GM21737 (cell line): ENCODE data around the gene SLC6A6.

Source experiments
- ATAC-seq: cut with Tn5 transposase; IDR thresholded peaks from one replicate; pipeline ENCODE4 v1.9.1; 2021; ENCODE audit warnings: mild to moderate bottlenecking, moderate library complexity; ENCODE audit not compliant: unreplicated experiment

SLC6A6 gene

GRCh38 chr3:14464521-14464920 lies 62.1 kb downstream of the SLC6A6 start:
- no peak for ATAC-seq

GRCh38 chr3:14465425-14465824 lies 63.0 kb downstream of the SLC6A6 start:
- no peak for ATAC-seq

DNA sequence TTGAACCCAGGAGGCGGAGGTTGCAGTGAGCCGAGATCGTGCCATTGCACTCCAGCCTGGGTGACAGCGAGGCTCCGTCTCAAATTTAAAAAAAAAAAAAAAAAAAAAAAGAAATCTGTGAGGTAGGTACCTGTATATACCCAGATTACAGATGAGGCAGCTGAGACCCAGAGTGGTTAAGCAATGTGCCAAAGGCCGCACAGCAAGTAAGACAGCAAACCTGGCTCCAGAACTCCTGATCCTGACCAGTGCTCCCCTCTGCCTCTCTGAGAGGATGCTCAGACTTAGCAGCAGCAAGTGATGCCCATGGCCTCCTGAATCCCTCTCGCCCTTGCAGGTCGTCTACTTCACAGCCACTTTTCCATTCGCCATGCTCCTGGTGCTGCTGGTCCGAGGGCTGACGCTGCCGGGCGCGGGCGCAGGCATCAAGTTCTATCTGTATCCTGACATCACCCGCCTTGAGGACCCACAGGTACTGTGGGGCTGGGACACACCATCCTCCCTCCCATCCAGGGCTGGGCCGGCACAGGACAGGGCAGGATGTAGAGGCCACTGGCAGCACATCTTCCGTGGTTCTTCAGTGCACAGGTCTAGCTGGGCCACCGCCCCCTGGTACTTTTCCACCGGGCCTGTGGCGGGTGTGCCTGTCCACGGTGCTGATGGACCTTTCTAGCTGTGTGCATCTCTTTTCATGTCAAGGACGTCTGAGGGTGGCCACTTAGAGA lies 63.9 kb downstream of the SLC6A6 start:
- no peak for ATAC-seq

- no peak for ATAC-seq
These were observed 65.6 kb downstream of the SLC6A6 start for GRCh38 chr3:14467814-14468620.

DNA sequence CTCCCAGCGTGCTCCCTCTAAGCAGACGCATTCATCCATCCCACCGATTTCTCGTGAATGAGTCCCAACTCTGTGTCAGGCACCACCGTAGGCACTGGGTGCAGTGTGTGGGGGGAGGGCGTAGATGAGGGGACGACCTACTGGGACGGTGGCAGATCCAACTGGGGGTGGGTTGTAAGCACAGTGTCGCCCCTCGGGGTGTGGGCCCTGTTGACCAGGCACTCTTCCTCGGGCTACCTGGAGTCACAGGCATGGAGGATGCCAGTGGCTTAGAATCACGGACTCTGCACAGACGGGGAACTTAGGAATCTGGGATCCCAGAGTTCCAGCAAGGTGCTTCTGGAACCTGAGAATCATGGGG lies 66.2 kb downstream of the SLC6A6 start:
- no peak for ATAC-seq

GRCh38 chr3:14470461-14470860 lies 68.1 kb downstream of the SLC6A6 start:
- no peak for ATAC-seq

GRCh38 chr3:14471016-14471415 lies 68.6 kb downstream of the SLC6A6 start:
- ATAC-seq, result no peak

GRCh38 chr3:14471690-14472089 lies 69.3 kb downstream of the SLC6A6 start:
- no peak for ATAC-seq

- no peak for ATAC-seq
These were observed 70.3 kb downstream of the SLC6A6 start for GRCh38 chr3:14472471-14473351.

DNA sequence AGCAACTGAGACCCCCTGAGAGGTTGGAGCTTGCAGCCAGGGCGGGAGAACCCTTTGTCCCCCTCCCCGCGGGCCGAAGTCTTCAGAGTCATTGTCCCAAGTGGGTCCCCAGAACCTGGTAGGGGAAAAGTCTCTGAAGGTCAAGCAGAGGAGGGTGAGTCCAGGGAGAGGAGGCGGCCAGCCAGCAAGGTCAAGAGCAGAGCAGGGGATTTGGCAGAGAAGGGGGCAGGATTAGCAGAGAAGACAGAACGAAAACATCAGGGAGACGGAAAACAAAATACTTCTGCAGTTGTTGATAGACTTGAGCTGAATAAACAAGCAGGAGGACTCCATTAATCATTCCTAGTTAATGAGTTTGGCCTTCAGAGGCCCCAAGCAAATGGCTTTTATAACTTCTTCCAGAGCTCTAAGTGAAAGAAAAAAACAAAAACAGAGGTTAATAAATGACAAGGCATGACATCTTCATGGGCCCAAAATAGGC lies 71.0 kb downstream of the SLC6A6 start:
- ATAC-seq, result no peak

DNA sequence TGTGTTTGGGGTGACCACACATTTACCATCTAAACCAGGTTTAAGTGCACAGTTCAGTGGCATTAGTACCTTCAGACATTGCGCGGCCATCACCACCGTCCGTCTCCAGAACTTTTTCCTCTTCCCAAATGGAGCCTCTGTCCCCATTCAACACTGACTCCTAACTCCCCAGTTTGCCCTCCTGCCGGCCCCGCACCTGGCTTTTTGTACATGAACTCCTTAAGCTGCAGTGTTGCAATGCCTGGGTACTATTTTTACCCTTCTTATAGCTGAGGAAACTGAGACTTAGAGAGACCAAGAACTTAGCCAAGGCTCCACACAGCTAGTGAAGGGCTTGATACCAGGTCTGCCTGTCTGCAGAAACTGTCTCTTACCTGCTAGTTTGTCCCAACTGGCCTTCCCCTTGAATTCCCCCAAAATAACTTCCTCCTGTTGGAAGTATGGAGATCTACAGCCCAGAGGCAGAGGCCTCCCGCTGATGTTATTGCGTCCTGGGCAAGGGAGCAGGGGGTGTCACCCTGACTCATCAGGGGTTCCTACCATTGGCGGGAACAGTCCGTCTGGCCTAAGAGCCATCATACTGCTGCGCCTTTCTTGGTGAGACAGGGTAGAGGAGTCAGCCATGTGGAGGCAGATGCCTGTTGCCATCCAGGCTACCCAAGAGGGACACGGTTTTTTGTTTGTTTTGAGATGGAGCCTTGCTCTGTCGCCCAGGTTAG lies 72.1 kb downstream of the SLC6A6 start:
- ATAC-seq, result no peak

DNA sequence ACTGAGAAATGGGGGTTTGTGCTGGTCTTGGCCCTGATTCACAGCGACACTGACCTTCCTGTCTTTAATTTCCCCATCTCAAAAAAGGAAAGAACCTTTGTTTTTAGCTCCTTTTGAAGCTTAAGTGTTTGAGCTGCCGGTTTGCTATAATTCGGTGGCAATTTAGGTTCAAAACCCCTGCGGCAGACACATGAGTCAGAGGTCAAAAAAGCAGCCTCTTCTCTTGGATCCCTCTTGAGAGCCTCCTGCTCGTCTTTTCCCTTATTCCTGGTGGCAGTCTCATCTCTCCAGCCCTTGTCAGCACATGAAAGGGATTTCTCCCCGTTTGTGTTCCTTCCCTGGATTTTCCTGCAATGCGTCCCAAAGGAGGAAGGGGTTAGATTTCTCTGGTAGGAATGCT lies 73.2 kb downstream of the SLC6A6 start:
- ATAC-seq, result no peak

DNA sequence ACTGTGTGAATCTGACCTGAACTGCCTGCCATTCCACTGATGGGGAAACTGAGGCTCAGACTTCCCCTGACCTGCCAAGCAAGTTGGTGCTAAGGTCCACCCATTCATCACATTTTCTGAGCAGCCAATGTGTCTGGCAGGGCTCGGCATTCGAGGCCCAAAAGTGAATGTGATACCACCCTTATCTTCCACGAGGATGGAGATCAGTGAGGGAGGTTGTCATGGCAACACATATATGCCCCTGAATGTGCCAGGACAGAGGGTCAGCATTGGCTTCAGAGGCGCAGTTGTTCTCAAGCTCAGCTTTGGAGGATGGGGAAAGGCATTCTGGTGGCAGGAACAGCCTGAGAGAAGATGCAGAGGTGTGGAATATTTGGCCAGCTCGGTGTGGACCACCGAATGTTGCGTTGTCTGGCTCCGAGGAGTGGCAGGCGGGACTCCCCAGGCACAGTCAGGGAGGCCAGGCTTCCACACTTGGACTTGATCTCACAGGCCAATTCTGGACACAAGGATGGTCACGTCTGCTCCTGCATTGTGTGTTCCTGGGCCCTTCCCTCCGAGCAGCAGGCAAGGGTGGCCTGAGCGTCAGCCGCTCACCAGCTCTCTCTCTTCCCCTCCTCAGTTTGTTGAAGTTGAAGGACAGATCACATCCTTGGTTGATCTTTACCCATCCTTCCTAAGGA lies 74.3 kb downstream of the SLC6A6 start:
- ATAC-seq, result no peak

- no peak for ATAC-seq
These were observed 75.0 kb downstream of the SLC6A6 start for GRCh38 chr3:14477311-14477935.

GRCh38 chr3:14478956-14479550 lies 76.6 kb downstream of the SLC6A6 start:
- ATAC-seq, result no peak

GRCh38 chr3:14479591-14479990 lies 77.2 kb downstream of the SLC6A6 start:
- ATAC-seq, result no peak

DNA sequence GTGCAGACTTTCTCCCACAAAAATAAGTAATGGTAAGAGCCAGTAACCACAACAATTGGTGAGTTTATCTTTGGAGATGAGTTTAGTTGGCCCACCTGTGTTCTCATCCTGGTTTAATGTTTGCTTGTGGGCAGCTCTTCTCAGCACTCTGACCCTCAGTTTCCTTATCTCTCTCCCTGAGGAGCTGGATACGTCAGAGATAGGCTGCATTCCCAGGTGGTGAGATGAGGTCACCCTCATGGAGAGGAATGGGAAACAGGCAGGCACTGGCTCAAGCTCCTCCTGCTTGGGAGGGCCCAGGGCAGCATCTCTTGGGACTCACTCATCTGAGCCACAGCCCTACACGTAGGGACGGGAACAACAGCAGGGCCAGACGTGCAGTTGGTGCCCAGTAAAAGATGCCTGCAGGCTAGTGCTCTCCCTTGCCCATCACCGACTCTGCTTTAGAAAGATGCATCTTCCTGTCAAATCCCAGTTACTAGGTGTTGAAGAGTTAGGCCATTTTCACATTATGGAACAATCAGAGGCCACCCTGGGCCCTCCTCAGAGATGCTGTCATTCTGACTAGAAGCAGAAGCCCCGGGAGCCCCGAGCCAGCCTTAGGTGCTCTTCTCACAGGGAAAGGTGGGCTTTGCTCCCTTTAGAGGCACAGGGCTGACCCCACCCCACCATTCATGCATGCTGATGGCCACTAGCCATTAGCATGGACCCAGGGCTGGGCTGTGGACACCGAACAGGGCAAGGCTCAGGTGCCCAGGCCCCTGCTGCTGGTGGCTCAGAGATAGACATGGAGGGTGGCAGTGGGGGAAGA lies 78.0 kb downstream of the SLC6A6 start:
- no peak for ATAC-seq

DNA sequence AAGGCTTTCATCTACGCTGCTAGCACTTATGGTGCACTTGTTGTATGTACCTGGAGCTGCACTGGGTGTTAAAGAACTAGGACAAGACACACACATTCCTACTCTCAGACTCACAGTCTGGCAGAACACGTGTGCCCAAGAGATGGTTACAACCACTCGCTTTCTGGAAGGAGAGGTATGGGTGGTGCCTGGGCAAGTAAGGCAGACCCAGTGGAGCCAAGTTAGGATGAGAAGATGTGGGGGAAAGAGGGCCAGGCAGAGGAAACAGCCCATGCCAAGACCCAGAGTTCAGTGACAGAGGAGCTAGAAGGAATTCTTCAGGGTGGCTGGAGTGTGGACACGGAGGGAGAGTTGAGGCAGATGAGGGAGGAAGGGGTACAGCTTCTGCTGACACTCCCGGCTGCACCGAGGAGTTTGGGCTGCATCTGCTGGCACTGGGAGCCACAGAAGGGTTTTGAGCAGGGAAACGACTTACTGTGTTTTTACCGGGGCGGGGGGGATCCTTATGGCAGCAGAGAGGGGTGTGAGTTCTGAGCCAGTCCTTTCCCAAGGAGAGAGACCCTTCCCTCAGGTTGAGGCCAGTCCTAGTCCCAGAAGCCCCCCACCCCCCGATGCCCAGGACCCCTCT lies 78.7 kb downstream of the SLC6A6 start:
- no peak for ATAC-seq
